ENCODE measurements around the gene DMRTC2.
A peak's percentile ranks its signal among the peaks of the same experiment; 100 is the strongest.

DMRTC2 gene

GRCh38 chr19:41845001-41845050 lies at the start of gene DMRTC2:
DMRTC2 (plus strand) TSS chr19:41845042; CDS start chr19:41847429, 2,387 bp downstream.
- no peak for DNase-seq

- no peak for DNase-seq
Observed at GRCh38 chr19:41796362-41796761, 48.5 kb upstream of the DMRTC2 start, which contains the start of gene CEACAM3. CEACAM3 (plus strand) TSS chr19:41796587; CDS start chr19:41796678, 91 bp downstream.

- no peak for DNase-seq
Observed at GRCh38 chr19:41796901-41797300, 47.9 kb upstream of the DMRTC2 start.

GRCh38 chr19:41799444-41800000 lies 45.3 kb upstream of the DMRTC2 start:
- DNase-seq = peak; percentile 62

- DNase-seq = no peak
Observed at GRCh38 chr19:41801031-41801430, 43.8 kb upstream of the DMRTC2 start.

GRCh38 chr19:41801792-41802211 lies 43.0 kb upstream of the DMRTC2 start:
- DNase-seq = no peak

GRCh38 chr19:41802770-41803169 lies 42.1 kb upstream of the DMRTC2 start:
- DNase-seq = no peak

GRCh38 chr19:41804336-41804735 lies 40.5 kb upstream of the DMRTC2 start:
- no peak for DNase-seq

- DNase-seq = no peak
Observed at GRCh38 chr19:41807176-41807575, 37.7 kb upstream of the DMRTC2 start.

- no peak for DNase-seq
Observed at GRCh38 chr19:41808663-41809566, 35.9 kb upstream of the DMRTC2 start.

- DNase-seq = no peak
Observed at GRCh38 chr19:41810301-41810700, 34.5 kb upstream of the DMRTC2 start.

GRCh38 chr19:41811036-41811435 lies 33.8 kb upstream of the DMRTC2 start:
- no peak for DNase-seq

GRCh38 chr19:41811981-41812380 lies 32.9 kb upstream of the DMRTC2 start:
- DNase-seq = no peak

GRCh38 chr19:41813911-41814310 lies 30.9 kb upstream of the DMRTC2 start:
- DNase-seq = no peak

GRCh38 chr19:41815301-41815700 lies 29.5 kb upstream of the DMRTC2 start:
- no peak for DNase-seq

- DNase-seq = no peak
Observed at GRCh38 chr19:41816761-41817160, 28.1 kb upstream of the DMRTC2 start.

- DNase-seq = peak; percentile 76
Observed at GRCh38 chr19:41821003-41821735, 23.7 kb upstream of the DMRTC2 start.

GRCh38 chr19:41837981-41838708 lies 6.7 kb upstream of the DMRTC2 start:
- no peak for DNase-seq

- DNase-seq = no peak
Observed at GRCh38 chr19:41839211-41839610, 5.6 kb upstream of the DMRTC2 start.

GRCh38 chr19:41843371-41843770 lies 1.5 kb upstream of the DMRTC2 start:
- no peak for DNase-seq

GRCh38 chr19:41844601-41845000 lies 241 bp upstream of the DMRTC2 start, which contains the start of gene LYPD4:
LYPD4 (minus strand) TSS chr19:41844683; CDS start chr19:41839285, 5,398 bp downstream.
- DNase-seq = no peak

- no peak for DNase-seq
Observed at GRCh38 chr19:41845051-41845590, 279 bp downstream of the DMRTC2 start.

All from NCI-H1092 treated with DMSO at 0.1 percent for 48 hours (cell line).